Heart right ventricle (tissue), 16 donors: ENCODE results near the gene HECTD2. TPM values are rescaled to one million over a fixed set of nuclear protein-coding genes. Genes with fewer than 3 reads are reported as not detected.
"Not testable (repeated sequence)": the region's sequence is repeated elsewhere in the genome, so short reads cannot be mapped to it uniquely, and the experiment has no call there.

Source experiments
- ATAC-seq, 8 donors: fragments of 200-7000 bp; cut with Tn5 transposase; one replicate each; pipeline ENCODE4 v1.9.1; 2020; ENCODE audit warnings: mild to moderate bottlenecking in 8 of 8, moderate library complexity in 8 of 8, moderate number of reproducible peaks in 1 of 8
- DNase-seq, 2 donors: peaks; one replicate each; pipeline ENCODE4 v3.0.0-alpha.2; 2020
- H3K27ac ChIP-seq, 10 donors: fragments of 200-600 bp; sonication (generic) in 2 of 10; one replicate each; pipeline versions ENCODE4 v1.5.0 to v1.8.0; 2020 to 2022; ENCODE audit warnings: mild to moderate bottlenecking in 3 of 10
- H3K27me3 ChIP-seq, 7 donors: fragments of 200-600 bp; one replicate each; pipeline ENCODE4 v1.8.0; 2021 to 2022; ENCODE audit warnings: mild to moderate bottlenecking in 2 of 7
- H3K36me3 ChIP-seq, 9 donors: fragments of 200-600 bp; sonication (generic) in 1 of 9; one replicate each; pipeline versions ENCODE4 v1.5.0 to v1.8.0; 2020 to 2022; ENCODE audit warnings: mild to moderate bottlenecking in 2 of 9
- H3K4me1 ChIP-seq, 9 donors: fragments of 200-600 bp; sonication (generic) in 1 of 9; one replicate each; pipeline versions ENCODE4 v1.5.0 to v1.8.0; 2020 to 2022; ENCODE audit warnings: mild to moderate bottlenecking in 4 of 9
- H3K4me3 ChIP-seq, 10 donors: fragments of 200-600 bp; sonication (generic) in 2 of 10; one replicate each; pipeline versions ENCODE4 v1.5.0 to v1.8.0; 2020 to 2022; ENCODE audit warnings: mild to moderate bottlenecking in 7 of 10, moderate library complexity in 2 of 10
- H3K9me3 ChIP-seq, 11 donors: fragments of 200-600 bp in 10 of 11; sonication (generic) in 2 of 11; one replicate each; pipeline versions ENCODE4 v1.5.0 to v1.8.0; 2013 to 2022; ENCODE audit warnings: mild to moderate bottlenecking in 2 of 11, control low read depth in 1 of 11, moderate library complexity in 1 of 11
- WGBS, 2 donors: extraction: QIAGEN DNeasy Blood & Tissue Kit; methylation state at CpG; one replicate each; pipeline ENCODE4 v1.1.7; 2013; ENCODE audit warnings: inconsistent platforms in 1 of 2; 5-methylcytosine and 5-hydroxymethylcytosine counted together
- intact Hi-C, 10 donors: fragments of 100-400 bp; cut with DNase I; formaldehyde crosslinking; loops; one replicate each; pipeline versions ENCODE4 v1.11.1 to v1.14.2; 2022
- polyA plus RNA-seq, 2 donors: library from polyadenylated mRNA; stranded (reverse); fragments of 200-250 nt; gene quantifications; one replicate each; pipeline ENCODE4 v1.2.3, GENCODE V29; 2013
- total RNA-seq, 10 donors: library from RNA; stranded (reverse); fragmentation: NEBNext Ultra II Directional in 3 of 10; extraction: Animal tissue kit (Norgen Biotek cat#: 25700) in 3 of 10; gene quantifications; one replicate each; pipeline versions ENCODE4 v1.2.1 to v1.2.4, GENCODE V29; 2021 to 2023
- TF ChIP-seq, protein P1 (sequence below), 9 donors: fragments of 200-600 bp; sonication (generic) in 2 of 9; IDR thresholded peaks; one replicate each; pipeline versions ENCODE4 v1.5.0 to v1.8.0; 2021 to 2022; ENCODE audit warnings: antibody characterized with exemption in 9 of 9, mild to moderate bottlenecking in 5 of 9, moderate library complexity in 1 of 9
- donor health status: Arrhythmogenic right ventricular cardiomyopathy.
- donor health status: ischemic (EF 13 %, LVEDD 7.1; RV severe dilation, severe dysfunction).
- donor health status: healthy with polysubstance abuse.
- donor health status: DM: no; HTN: yes; CAD: no.
- donor health status: DM: no; HTN: no; CAD: no.
- donor health status: ischemic (EF 25% LVEDD 6.9; RV normal size, moderate dysfunction).
- donor health status: ischemic (EF 25% LVEDD 5.7; RV mildly dilated, moderate dysfunction).
- donor health status: healthy.
- donor health status: DM: yes; HTN: yes; CAD: no.
- donor health status: Ischemic cardiomyopathy.
- donor health status: ischemic (EF 35%, LVEDD 5.7; RV mildly dilated, moderate dysfunction).
- donor health status: nonischemic (EF 11% LVEDD 7.7; RV severe dilation, severe dysfunction).
- donor health status: DM: yes; HTN: yes; CAD: no.
- donor health status: PGD.
- donor health status: ischemic (EF 29% LVEDD 5.4; RV normal size, mild dysfunction).
- donor health status: nonischemic (EF 23%, LVEDD 6.1; RV moderate dilation, normal function).

The HECTD2 gene
- total and polyA plus RNA-seq, 12 donors = 2.2 to 6.9 (median 5.2) TPM

GRCh38 chr10:91367127-91367531, 43.0 kb upstream of the HECTD2 start:
- peak in 6 of 8 donors; percentile 58 to 94 (median 81) for ATAC-seq
- TF ChIP-seq, protein P1, sequence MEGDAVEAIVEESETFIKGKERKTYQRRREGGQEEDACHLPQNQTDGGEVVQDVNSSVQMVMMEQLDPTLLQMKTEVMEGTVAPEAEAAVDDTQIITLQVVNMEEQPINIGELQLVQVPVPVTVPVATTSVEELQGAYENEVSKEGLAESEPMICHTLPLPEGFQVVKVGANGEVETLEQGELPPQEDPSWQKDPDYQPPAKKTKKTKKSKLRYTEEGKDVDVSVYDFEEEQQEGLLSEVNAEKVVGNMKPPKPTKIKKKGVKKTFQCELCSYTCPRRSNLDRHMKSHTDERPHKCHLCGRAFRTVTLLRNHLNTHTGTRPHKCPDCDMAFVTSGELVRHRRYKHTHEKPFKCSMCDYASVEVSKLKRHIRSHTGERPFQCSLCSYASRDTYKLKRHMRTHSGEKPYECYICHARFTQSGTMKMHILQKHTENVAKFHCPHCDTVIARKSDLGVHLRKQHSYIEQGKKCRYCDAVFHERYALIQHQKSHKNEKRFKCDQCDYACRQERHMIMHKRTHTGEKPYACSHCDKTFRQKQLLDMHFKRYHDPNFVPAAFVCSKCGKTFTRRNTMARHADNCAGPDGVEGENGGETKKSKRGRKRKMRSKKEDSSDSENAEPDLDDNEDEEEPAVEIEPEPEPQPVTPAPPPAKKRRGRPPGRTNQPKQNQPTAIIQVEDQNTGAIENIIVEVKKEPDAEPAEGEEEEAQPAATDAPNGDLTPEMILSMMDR (IDR thresholded peaks at IDR 0.05) = no peak
- DNase-seq = no peak
- Histone ChIP-seq H3K4me1 (peaks cover 0 to 22% (median 0%) of the 10 kb centered on the region in 9 donors), H3K4me3 (no peak overlapping the region), H3K9me3 (peaks cover 0 to 26% (median 0%) of the 10 kb centered on the region in 11 donors), H3K27ac (peak overlapping the region in 1 of 10 donors; percentile 7), H3K27me3 (peaks cover 0 to 14% (median 0%) of the 10 kb centered on the region in 7 donors), H3K36me3 (no peaks in the 10 kb centered on the region)
- intact Hi-C loops = loop anchor here in 4 of 10 donors (2.0 to 5.0 kb wide), 2 partner anchors 18 to 70 kb away; no protein-coding TSS in a partner anchor

DNA sequence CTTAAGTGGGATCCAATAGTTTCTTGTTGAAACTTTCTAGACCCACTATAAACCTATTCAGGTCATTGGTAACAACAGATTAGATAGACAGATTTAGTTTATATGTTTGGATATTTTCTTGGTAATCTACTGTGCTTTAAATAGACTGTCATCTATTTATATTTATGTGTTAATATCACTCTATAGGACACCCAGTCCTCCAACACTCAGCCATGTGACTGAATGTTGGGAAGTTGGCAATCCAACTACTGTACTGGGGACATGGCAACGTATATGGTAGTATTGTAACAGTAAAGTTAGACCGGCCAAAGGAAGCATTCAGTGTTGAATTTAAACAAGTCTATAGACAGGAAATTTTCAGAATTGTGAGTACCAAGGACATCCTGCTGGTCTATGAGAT, 42.6 kb upstream of the HECTD2 start:
- peak overlapping the region in 1 of 10 donors; percentile 7 for H3K27ac ChIP-seq
- ATAC-seq (peak in 6 of 8 donors; percentile 64 to 97 (median 85)), DNase-seq (no peak)
- H3K27me3 ChIP-seq = peaks cover 0 to 14% (median 0%) of the 10 kb centered on the region in 7 donors
- intact Hi-C loops = loop anchor here in 4 of 10 donors (2.0 to 5.0 kb wide), 2 partner anchors 19 to 70 kb away; no protein-coding TSS in a partner anchor
- no peak overlapping the region for H3K4me3 ChIP-seq
- no peaks in the 10 kb centered on the region for H3K36me3 ChIP-seq
- TF ChIP-seq, protein P1 (IDR thresholded peaks at IDR 0.05) = no peak
- peaks cover 0 to 22% (median 0%) of the 10 kb centered on the region in 9 donors for H3K4me1 ChIP-seq
- WGBS, 2 donors = 17 to 46% methylated on average over 2 of the region's 2 CpGs
- peaks cover 0 to 21% (median 0%) of the 10 kb centered on the region in 11 donors for H3K9me3 ChIP-seq

DNA sequence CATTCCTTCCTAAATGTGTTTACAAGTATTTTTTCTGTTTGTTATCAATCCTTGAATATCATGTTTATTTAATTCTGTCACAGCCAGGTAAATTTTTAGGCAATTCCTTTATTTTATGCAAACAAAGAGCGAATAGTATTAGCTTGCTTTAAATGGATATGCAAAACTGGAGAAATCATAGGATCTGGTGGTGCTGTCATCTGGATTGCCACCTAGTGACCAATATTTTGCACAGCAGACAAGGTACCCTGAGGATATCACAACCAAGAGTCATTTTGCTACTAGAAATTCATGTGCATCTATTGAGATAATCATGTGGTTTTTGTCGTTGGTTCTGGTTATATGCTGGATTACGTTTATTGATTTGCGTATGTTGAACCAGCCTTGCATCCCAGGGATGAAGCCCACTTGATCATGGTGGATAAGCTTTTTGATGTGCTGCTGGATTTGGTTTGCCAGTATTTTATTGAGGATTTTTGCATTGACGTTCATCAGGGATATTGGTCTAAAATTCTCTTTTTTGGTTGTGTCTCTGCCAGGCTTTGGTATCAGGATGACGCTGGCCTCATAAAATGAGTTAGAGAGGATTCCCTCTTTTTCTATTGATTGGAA, 40.1 kb upstream of the HECTD2 start:
- Histone ChIP-seq H3K9me3 (peaks cover 0 to 32% (median 20%) of the 10 kb centered on the region in 11 donors), H3K27me3 (peaks cover 0 to 14% (median 0%) of the 10 kb centered on the region in 7 donors), H3K4me1 (peaks cover 0 to 22% (median 0%) of the 10 kb centered on the region in 9 donors)
- intact Hi-C loops = loop anchor here in 8 of 10 donors (2.0 to 10.0 kb wide), 3 partner anchors 71 to 75 kb away; no protein-coding TSS in a partner anchor
- WGBS, 2 donors = 85 to 87% methylated on average over 5 to 6 of the region's 6 CpGs
- TF ChIP-seq, protein P1 (IDR thresholded peaks at IDR 0.05) = peak; percentile 3 to 49 (median 44)
- not testable (repeated sequence) for DNase-seq, H3K4me3 ChIP-seq, H3K36me3 ChIP-seq, H3K27ac ChIP-seq
- peak in 2 of 8 donors; percentile 43 to 45 for ATAC-seq

DNA sequence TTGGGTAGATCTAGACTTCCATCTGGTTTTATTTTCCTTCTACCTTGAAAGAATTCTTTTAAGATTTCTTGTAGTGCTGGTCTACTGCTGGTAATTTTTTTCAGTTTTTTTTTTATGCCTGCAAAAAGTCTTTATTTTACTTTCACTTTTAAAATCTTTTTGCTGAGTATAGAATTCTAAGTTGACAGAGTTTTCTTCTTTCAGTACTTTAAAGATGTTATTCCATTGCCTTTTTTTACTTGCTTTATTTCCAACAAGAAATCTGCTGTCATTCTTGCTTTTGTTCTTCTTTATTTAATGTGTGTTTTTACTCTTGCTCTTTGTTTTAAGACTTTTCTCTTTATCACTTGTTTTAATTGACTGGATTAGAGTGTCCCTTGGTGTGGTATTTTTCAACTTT, 36.1 kb upstream of the HECTD2 start:
- Histone ChIP-seq H3K27me3 (peaks cover 0 to 11% (median 0%) of the 10 kb centered on the region in 7 donors), H3K4me1 (no peaks in the 10 kb centered on the region), H3K36me3 (no peaks in the 10 kb centered on the region), H3K4me3 (no peak overlapping the region), H3K9me3 (peaks cover 0 to 48% (median 24%) of the 10 kb centered on the region in 11 donors), H3K27ac (no peak overlapping the region)
- TF ChIP-seq, protein P1 (IDR thresholded peaks at IDR 0.05) = no peak
- intact Hi-C loops = loop anchor here in 2 of 10 donors (5.0 to 10.0 kb wide), 2 partner anchors 77 to 79 kb away; no protein-coding TSS in a partner anchor
- DNase-seq (no peak), ATAC-seq (no peak)
